HCT116 (cell line): ENCODE data around the gene CTIF. TPM values are rescaled to one million over a fixed set of nuclear protein-coding genes. Genes with fewer than 3 reads are reported as not detected.

Experiments
- ATAC-seq: fragments of 200-7000 bp; cut with Tn5 transposase; 2 replicates; pipeline ENCODE4 v1.9.1; 2020; ENCODE audit warnings: mild to moderate bottlenecking, moderate library complexity
- BruUV-seq: library from RNA; stranded (reverse); fragments of 400-500 nt; replicated peaks from 2 replicates; lab custom pipeline; 2021; lab: Mats Ljungman, UMichigan
- CTCF ChIA-PET: fragments of 300-600 bp; sonication (Branson Sonifier 250); formaldehyde crosslinking; loops from one replicate; lab custom pipeline; 2021; ENCODE audit warnings: antibody characterized with exemption; lab: Charles Lee
- POLR2A ChIA-PET: fragments of 300-600, 350-600 bp; sonication (Branson Sonifier 250); formaldehyde crosslinking; loops from one replicate; lab custom pipeline; 2021; ENCODE audit warnings: antibody characterized with exemption; lab: Charles Lee
- RAD21 ChIA-PET, 2 experiments: fragments of 300-600 bp; sonication (Branson Sonifier 250); formaldehyde crosslinking; loops; one replicate each; lab custom pipeline; 2023; ENCODE audit warnings: low total read pairs in 2 of 2; ENCODE audit not compliant: uncharacterized antibody in 2 of 2, unreplicated experiment in 2 of 2, low non-redundant PET in 1 of 2; lab: Charles Lee
- DNase-seq: peaks from one replicate; pipeline ENCODE4 v3.0.0-alpha.2; 2010; ENCODE audit warnings: low read depth, low spot score
- H2AFZ ChIP-seq: fragments of 200-600 bp; shearing (Covaris generic), sonication (generic); 2 replicates; pipeline ENCODE4 v1.6.1; 2017; ENCODE audit warnings: low read depth, mixed run types, mixed read lengths, antibody characterized with exemption, low read length; ENCODE audit not compliant: poor library complexity, severe bottlenecking
- H3K27ac ChIP-seq: 2 replicates; pipeline ENCODE4 v1.5.1; 2012; ENCODE audit warnings: low read depth, low read length
- H3K27me3 ChIP-seq: fragments of 200-600 bp; sonication (generic); 2 replicates; pipeline ENCODE4 v1.6.1; 2016; ENCODE audit warnings: mixed run types, low read length, mixed read lengths; ENCODE audit not compliant: insufficient read depth
- H3K36me3 ChIP-seq, 2 experiments: fragments of 200-500 bp in 1 of 2; fragments of 200-600 bp in 1 of 2; sonication (Bioruptor generic) in 1 of 2; sonication (generic) in 1 of 2; 2 replicates each; pipeline versions ENCODE4 v1.5.1 to v1.6.1; 2014 to 2016; ENCODE audit warnings: low read length in 2 of 2, inconsistent platforms in 1 of 2, mixed read lengths in 1 of 2, mixed run types in 1 of 2; ENCODE audit not compliant: insufficient read depth in 2 of 2, control insufficient read depth in 1 of 2
- H3K4me1 ChIP-seq, 2 experiments: fragments of 200-600 bp in 1 of 2; sonication (generic) in 1 of 2; 2 replicates each; pipeline versions ENCODE4 v1.5.1 to v1.6.1; 2012 to 2017; ENCODE audit warnings: low read length in 2 of 2, inconsistent platforms in 1 of 2, mild to moderate bottlenecking in 1 of 2, mixed read lengths in 1 of 2, mixed run types in 1 of 2, moderate library complexity in 1 of 2; ENCODE audit not compliant: insufficient read depth in 2 of 2, control insufficient read depth in 1 of 2
- H3K4me2 ChIP-seq: fragments of 200-600 bp; sonication (generic); 2 replicates; pipeline ENCODE4 v1.6.1; 2017; ENCODE audit warnings: mixed run types, low read length, mixed read lengths
- H3K4me3 ChIP-seq, 2 experiments: fragments of 200-600 bp in 1 of 2; sonication (generic) in 1 of 2; replicated peaks in 1 of 2; 2 replicates each; pipeline ENCODE4 v1.5.1; 2011 to 2016; ENCODE audit warnings: low read length in 2 of 2, control low read depth in 1 of 2, low read depth in 1 of 2, mild to moderate bottlenecking in 1 of 2, mixed read lengths in 1 of 2, mixed run types in 1 of 2
- H3K79me2 ChIP-seq: fragments of 200-600 bp; sonication (generic); 2 replicates; pipeline ENCODE4 v1.6.1; 2017; ENCODE audit warnings: mild to moderate bottlenecking, mixed run types, low read length, moderate library complexity, mixed read lengths; ENCODE audit not compliant: insufficient read depth
- H3K9ac ChIP-seq: fragments of 200-600 bp; sonication (generic); 2 replicates; pipeline ENCODE4 v1.6.1; 2016; ENCODE audit warnings: low read length, mixed read lengths
- H3K9me2 ChIP-seq: fragments of 200-600 bp; sonication (generic), shearing (Covaris generic); 2 replicates; pipeline ENCODE4 v1.6.1; 2017; ENCODE audit warnings: mixed run types, mild to moderate bottlenecking, moderate library complexity; ENCODE audit not compliant: insufficient read depth
- H3K9me3 ChIP-seq, 2 experiments: fragments of 200-500 bp in 1 of 2; fragments of 200-600 bp in 1 of 2; sonication (Bioruptor generic) in 1 of 2; sonication (generic) in 1 of 2; 2 replicates each; pipeline ENCODE4 v1.6.1; 2014 to 2017; ENCODE audit warnings: low read length in 2 of 2, mixed read lengths in 2 of 2, inconsistent platforms in 1 of 2, low read depth in 1 of 2, mild to moderate bottlenecking in 1 of 2, mixed run types in 1 of 2, moderate library complexity in 1 of 2; ENCODE audit not compliant: control insufficient read depth in 1 of 2, insufficient read depth in 1 of 2
- H4K20me1 ChIP-seq: fragments of 200-600 bp; sonication (generic), shearing (Covaris generic); 2 replicates; pipeline ENCODE4 v1.6.1; 2017; ENCODE audit warnings: mixed run types, mild to moderate bottlenecking, moderate library complexity; ENCODE audit not compliant: insufficient read depth
- EZH2 ChIP-seq: fragments of 200-600 bp; sonication (generic); IDR thresholded peaks from 2 replicates; pipeline ENCODE4 v1.6.1; 2017; ENCODE audit warnings: antibody characterized with exemption, mixed run types
- JUND ChIP-seq: IDR thresholded peaks from 2 replicates; pipeline ENCODE4 v1.6.1; 2012
- POLR2A ChIP-seq: IDR thresholded peaks from 2 replicates; pipeline ENCODE4 v1.7.0; 2011; ENCODE audit warnings: borderline replicate concordance; ENCODE audit not compliant: insufficient read depth, insufficient read length; ENCODE audit errors: extremely low read depth
- RAD21 ChIP-seq: IDR thresholded peaks from 2 replicates; pipeline ENCODE4 v1.6.1; 2012; ENCODE audit warnings: low read depth, mild to moderate bottlenecking
- SIN3A ChIP-seq: IDR thresholded peaks from 2 replicates; pipeline ENCODE4 v1.6.1; 2012; ENCODE audit warnings: low read depth
- SP1 ChIP-seq: IDR thresholded peaks from 2 replicates; pipeline ENCODE4 v1.6.1; 2012; ENCODE audit warnings: low read depth
- SRF ChIP-seq: IDR thresholded peaks from 2 replicates; pipeline ENCODE4 v1.6.1; 2012; ENCODE audit warnings: low read depth
- ZBTB33 ChIP-seq: IDR thresholded peaks from 2 replicates; pipeline ENCODE4 v1.6.1; 2011; ENCODE audit warnings: mild to moderate bottlenecking, low read length, moderate library complexity; ENCODE audit not compliant: insufficient replicate concordance; ENCODE audit errors: extremely low read depth
- intact Hi-C: fragments of 100-400 bp; cut with micrococcal nuclease; formaldehyde crosslinking; loops from 2 replicates; pipeline ENCODE4 v1.10.0; 2022
- total RNA-seq: library from RNA; stranded (reverse); gene quantifications from one replicate; pipeline ENCODE4 v1.2.1, GENCODE V29; 2021; ENCODE audit not compliant: unreplicated experiment

The CTIF gene
- total RNA-seq, 1 experiment from 2014 or later = 19.7 TPM

GRCh38 chr18:48889115-48889941 is 350.5 kb downstream of the CTIF start:
- DNase-seq (no peak), ATAC-seq (no peak)
- Histone ChIP-seq H3K27me3 (no peaks in the 10 kb centered on the region; the same call in 1 of the 2 replicates), H3K79me2 (no peaks in the 10 kb centered on the region), H3K9ac (no peak overlapping the region), H3K36me3 (no peaks in the 10 kb centered on the region), H4K20me1 (no peaks in the 10 kb centered on the region), H3K27ac (no peak overlapping the region), H3K9me2 (no peaks in the 10 kb centered on the region), H3K9me3 (no peaks in the 10 kb centered on the region), H2AFZ (no peak overlapping the region), H3K4me2 (no peak overlapping the region), H3K4me1 (peaks cover 0 to 12% of the 10 kb centered on the region in 2 experiments; a peak in 1 of 4 replicates), H3K4me3 (no peak overlapping the region)
- ChIA-PET CTCF (no interaction called here), POLR2A (no interaction called here), RAD21 (no interaction called here)
- no TSS peak for BruUV-seq
- no peak for TF ChIP-seq SIN3A
- TF ChIP-seq EZH2 = no peak
- TF ChIP-seq JUND = no peak
- no peak for TF ChIP-seq POLR2A
- TF ChIP-seq ZBTB33 = no peak
- no peak for TF ChIP-seq SRF
- TF ChIP-seq RAD21 = no peak
- no peak for TF ChIP-seq SP1
- intact Hi-C loops = no loop called here
